Measurements from ENCODE around the gene B3GNT7.

B3GNT7 gene

DNA sequence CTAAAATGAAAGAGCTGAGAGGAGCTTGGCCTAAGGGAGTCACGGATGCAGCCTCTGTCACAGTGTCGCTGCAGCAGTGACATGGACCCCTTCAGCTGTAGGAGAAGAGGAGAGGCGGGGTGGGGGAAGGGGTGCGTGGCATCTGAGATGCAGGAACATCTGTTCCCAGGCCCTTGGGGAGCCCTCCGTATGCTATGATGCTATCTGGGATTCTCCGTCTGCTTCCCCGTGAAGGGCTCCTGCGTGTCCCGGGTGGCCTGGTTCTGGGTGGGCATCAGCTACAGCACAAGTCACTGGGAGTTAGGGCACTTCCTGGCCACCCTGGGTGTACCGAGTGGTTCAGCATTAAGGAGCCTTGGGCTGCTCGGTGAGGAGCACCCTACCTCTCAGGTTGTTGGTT lies 35.6 kb upstream of the B3GNT7 start:
- TF ChIP-seq, protein P1, sequence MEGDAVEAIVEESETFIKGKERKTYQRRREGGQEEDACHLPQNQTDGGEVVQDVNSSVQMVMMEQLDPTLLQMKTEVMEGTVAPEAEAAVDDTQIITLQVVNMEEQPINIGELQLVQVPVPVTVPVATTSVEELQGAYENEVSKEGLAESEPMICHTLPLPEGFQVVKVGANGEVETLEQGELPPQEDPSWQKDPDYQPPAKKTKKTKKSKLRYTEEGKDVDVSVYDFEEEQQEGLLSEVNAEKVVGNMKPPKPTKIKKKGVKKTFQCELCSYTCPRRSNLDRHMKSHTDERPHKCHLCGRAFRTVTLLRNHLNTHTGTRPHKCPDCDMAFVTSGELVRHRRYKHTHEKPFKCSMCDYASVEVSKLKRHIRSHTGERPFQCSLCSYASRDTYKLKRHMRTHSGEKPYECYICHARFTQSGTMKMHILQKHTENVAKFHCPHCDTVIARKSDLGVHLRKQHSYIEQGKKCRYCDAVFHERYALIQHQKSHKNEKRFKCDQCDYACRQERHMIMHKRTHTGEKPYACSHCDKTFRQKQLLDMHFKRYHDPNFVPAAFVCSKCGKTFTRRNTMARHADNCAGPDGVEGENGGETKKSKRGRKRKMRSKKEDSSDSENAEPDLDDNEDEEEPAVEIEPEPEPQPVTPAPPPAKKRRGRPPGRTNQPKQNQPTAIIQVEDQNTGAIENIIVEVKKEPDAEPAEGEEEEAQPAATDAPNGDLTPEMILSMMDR (IDR thresholded peaks at IDR 0.05; ENCODE audit: borderline replicate concordance, insufficient read depth, low read depth, low read length), result no peak
- H3K4me3 ChIP-seq (ENCODE audit: low read depth, low read length), result no peak overlapping the region

DNA sequence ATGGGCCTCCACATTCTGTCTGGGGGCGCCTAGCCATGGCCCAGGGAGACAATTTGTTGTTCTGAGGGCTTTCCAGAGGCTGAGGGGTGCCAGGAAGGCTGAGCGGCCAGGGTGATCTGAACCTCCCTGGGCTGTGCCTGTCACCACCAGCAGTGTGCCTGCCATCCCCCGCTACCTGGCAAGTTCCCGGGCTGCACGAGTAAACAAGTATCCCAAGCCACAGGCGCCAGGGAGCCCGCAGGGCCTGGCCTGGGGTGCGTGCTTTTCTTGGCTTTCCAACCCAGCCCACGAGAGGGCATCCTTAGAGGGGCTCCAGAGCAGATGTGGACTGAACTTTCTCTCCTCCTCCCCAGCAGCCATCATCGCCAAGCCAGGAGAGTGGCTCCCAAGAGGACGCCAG lies 35.1 kb upstream of the B3GNT7 start:
- TF ChIP-seq, protein P1 (IDR thresholded peaks at IDR 0.05; ENCODE audit: borderline replicate concordance, insufficient read depth, low read depth, low read length), result no peak
- no peak overlapping the region for H3K4me3 ChIP-seq (ENCODE audit: low read depth, low read length)

DNA sequence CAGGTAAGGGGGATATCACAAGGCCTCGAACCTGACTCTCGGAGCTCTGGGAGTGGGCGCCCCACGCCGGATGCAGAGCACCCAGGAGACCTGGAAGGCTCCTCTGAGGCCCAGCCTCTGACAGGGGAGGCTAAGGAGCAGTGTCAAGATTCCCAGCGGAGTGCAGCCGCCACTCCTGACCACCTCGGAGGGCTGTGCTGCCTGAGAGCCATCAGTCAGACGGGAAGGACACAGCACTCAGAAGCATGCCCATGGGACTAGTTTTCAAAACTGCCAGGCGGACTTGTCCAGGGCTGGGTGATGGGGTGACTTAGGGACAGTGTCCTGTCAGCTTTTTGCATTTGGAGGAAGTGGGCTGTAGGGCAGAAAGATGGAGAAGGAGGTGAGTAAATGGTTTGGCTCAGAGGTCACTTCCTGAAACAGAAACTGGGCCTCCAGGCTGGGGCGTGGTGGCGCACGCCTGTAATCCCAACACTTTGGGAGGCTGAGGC lies 34.6 kb upstream of the B3GNT7 start:
- TF ChIP-seq, protein P1 (IDR thresholded peaks at IDR 0.05; ENCODE audit: borderline replicate concordance, insufficient read depth, low read depth, low read length), result no peak
- no peak overlapping the region for H3K4me3 ChIP-seq (ENCODE audit: low read depth, low read length)

DNA sequence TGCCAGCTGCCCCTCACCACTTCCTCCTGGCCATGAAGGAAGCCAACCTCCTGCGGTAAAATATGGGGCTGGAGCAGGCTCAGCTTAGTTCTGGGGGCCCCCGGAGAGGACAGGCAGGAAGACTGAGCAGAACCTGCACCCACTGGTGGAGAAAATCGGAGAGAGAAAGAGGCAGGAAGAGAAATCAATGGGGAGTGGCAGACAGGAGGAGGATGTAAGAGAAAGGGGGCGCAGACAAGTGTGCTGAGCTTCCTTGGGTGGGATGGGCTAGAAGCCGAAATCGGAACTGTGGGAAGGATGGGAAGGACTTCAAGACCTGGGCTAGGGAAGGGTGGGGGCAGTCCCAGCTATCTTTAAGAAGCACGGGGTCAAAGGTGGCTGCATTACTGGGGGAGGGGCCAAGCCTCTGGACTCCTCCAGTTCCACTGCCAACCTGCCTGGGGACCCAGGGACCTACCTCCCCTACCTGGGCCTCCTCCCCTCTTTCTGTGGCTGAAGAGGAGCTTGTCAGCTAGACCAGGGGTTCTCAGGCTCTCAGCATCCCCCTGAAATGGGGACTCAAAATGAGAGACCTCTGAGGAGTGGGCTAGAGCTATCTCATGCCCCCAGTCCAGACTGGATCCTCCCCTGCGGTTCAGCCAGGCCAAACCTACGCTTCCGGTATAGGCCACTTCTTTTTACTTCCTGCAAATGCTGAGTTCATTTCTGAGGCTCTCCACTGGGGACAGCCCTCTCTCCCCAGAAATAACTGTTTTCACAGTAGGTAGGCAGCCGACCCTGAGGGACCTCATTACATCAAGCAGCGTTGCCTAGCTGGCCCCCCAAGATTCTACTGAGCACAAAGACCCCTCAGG lies 33.6 kb upstream of the B3GNT7 start:
- H3K4me3 ChIP-seq (ENCODE audit: low read depth, low read length), result no peak overlapping the region
- TF ChIP-seq, protein P1 (IDR thresholded peaks at IDR 0.05; ENCODE audit: borderline replicate concordance, insufficient read depth, low read depth, low read length), result peak; percentile 44; the same call in 1 of the 2 replicates

DNA sequence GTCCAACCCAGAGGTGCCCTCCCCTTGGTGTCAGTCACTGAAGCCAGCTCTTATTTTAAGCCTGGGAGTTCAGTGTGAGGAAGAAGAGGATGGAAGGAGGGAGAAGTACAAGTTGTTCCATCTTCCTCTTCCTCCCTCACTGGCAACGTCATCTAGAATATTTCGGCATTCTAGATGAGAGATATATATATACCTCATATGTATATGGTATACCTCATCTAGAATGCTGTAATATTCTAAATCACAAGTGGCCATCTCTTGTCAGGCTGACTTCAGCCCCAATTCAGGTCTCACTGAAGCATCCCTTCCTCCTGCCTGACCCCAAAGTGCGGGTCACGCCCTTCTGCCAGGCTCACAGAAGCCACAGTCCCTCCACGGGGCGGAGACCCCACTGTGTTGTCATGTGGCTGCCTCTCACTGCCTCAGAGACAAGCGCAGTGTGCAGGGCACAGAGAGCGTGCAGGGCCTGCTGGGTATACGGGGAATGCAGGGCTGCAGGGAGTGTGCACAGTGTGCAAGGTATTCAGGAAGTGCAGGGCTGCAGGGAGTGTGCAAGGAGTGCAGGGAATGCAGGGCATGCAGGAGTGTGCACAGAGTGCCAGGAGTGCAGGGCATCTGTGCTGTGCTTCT lies 32.8 kb upstream of the B3GNT7 start:
- TF ChIP-seq, protein P1 (IDR thresholded peaks at IDR 0.05; ENCODE audit: borderline replicate concordance, insufficient read depth, low read depth, low read length), result no peak
- H3K4me3 ChIP-seq (ENCODE audit: low read depth, low read length), result no peak overlapping the region

DNA sequence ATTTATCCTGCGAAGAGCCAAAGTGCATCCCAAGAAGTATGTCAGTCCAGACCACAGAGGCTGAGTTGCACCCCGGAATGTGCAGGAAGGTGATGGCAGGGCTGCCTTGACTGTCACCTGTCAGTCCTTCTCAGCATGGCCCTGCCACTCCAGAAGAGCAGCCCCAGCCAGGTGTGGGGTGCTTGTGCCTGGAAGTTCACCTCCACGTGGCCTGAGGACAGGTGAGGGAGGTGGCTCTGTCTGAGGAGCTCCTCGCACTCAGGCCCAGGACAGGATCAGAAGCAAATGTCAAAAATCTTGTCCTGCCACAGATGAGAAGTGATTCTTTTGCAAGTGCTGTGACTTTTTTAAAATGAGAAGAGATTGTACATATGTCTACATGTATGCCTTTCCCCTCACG lies 31.4 kb upstream of the B3GNT7 start:
- TF ChIP-seq, protein P1 (IDR thresholded peaks at IDR 0.05; ENCODE audit: borderline replicate concordance, insufficient read depth, low read depth, low read length), result no peak
- H3K4me3 ChIP-seq (ENCODE audit: low read depth, low read length), result no peak overlapping the region

Measured in GM12875 (cell line).